Raji (cell line): ENCODE measurements around the gene IGFL4.

Experiments
- POLR2A ChIP-seq: IDR thresholded peaks from 2 replicates; pipeline ENCODE4 v1.6.1; 2011; ENCODE audit warnings: low read depth, low read length, control low read depth; ENCODE audit not compliant: insufficient read depth

Gene IGFL4

GRCh38 chr19:46017095-46017429 is 23.7 kb downstream of the IGFL4 start:
- TF ChIP-seq POLR2A: no peak

GRCh38 chr19:46016426-46017094 is 24.2 kb downstream of the IGFL4 start:
- TF ChIP-seq POLR2A: no peak

GRCh38 chr19:46015687-46016425 is 24.9 kb downstream of the IGFL4 start:
- TF ChIP-seq POLR2A: no peak

GRCh38 chr19:46014941-46015686 is 25.7 kb downstream of the IGFL4 start:
- no peak for TF ChIP-seq POLR2A

- TF ChIP-seq POLR2A: no peak
Measured at GRCh38 chr19:46014534-46014933, 26.3 kb downstream of the IGFL4 start.

GRCh38 chr19:46009530-46010510 is 31.0 kb downstream of the IGFL4 start:
- TF ChIP-seq POLR2A: no peak

- TF ChIP-seq POLR2A: no peak
Measured at GRCh38 chr19:46006411-46006810, 34.4 kb downstream of the IGFL4 start.

- TF ChIP-seq POLR2A: no peak
Measured at GRCh38 chr19:46002678-46003275, 38.0 kb downstream of the IGFL4 start.

GRCh38 chr19:46000491-46001246 is 40.1 kb downstream of the IGFL4 start:
- no peak for TF ChIP-seq POLR2A

- no peak for TF ChIP-seq POLR2A
Measured at GRCh38 chr19:45999653-46000121, 41.1 kb downstream of the IGFL4 start.

- TF ChIP-seq POLR2A: no peak
Measured at GRCh38 chr19:45998834-45999233, 42.0 kb downstream of the IGFL4 start.

GRCh38 chr19:45996933-45997332 is 43.9 kb downstream of the IGFL4 start:
- TF ChIP-seq POLR2A: no peak

GRCh38 chr19:45995715-45996385 is 45.0 kb downstream of the IGFL4 start:
- no peak for TF ChIP-seq POLR2A

GRCh38 chr19:45994998-45995714 is 45.6 kb downstream of the IGFL4 start, which contains the start of gene CCDC61:
TSS of gene CCDC61 (plus strand) at chr19:45995467. CDS start at chr19:46003019, 7,552 bp downstream.
- peak; percentile 79 for TF ChIP-seq POLR2A
